ENCODE measurements around the gene PPP1R13B. TPM values are rescaled to one million over a fixed set of nuclear protein-coding genes. Genes with fewer than 3 reads are reported as not detected.

The PPP1R13B gene
- total and polyA plus RNA-seq, 2 experiments from 2014 or later: 2.0 to 8.5 TPM

GRCh38 chr14:103705118-103705503 lies 142.3 kb downstream of the PPP1R13B start:
- Histone ChIP-seq H3K79me2 (replicated peaks; ENCODE audit: insufficient read depth) (no peaks in the 10 kb centered on the region), H3F3A (replicated peaks; ENCODE audit: low read depth) (peaks cover 6% of the 10 kb centered on the region; the same call in 1 of the 2 replicates), H3K27ac (ENCODE audit: low read depth) (no peak overlapping the region), H3K4me1 (ENCODE audit: insufficient read depth) (no peaks in the 10 kb centered on the region), H3K4me3 (no peak overlapping the region), H4K20me1 (replicated peaks; ENCODE audit: insufficient read depth) (peaks cover 10% of the 10 kb centered on the region), H3K27me3 (ENCODE audit: insufficient read depth) (no peaks in the 10 kb centered on the region), H3K36me3 (ENCODE audit: insufficient read depth) (peaks cover 5% of the 10 kb centered on the region; the same call in 1 of the 2 replicates), H2AFZ (no peak overlapping the region), H3K4me2 (no peak overlapping the region), H3K9me2 (ENCODE audit: insufficient read depth) (no peaks in the 10 kb centered on the region)
- Mint-ChIP-seq H3K27me3 (ENCODE audit: insufficient read depth, low read depth, poor library complexity) (peaks cover 24% of the 10 kb centered on the region), H3K27ac (0 out of 2 replicates have a peak overlapping the region, but pooled peaks have one; percentile 61), H3K4me3 (no peak overlapping the region), H3K4me1 (peaks cover 14% of the 10 kb centered on the region), H3K9me3 (no peaks in the 10 kb centered on the region), H3K36me3 (ENCODE audit: low read depth) (peaks cover 52% of the 10 kb centered on the region)
- DNase-seq (ENCODE audit: low spot score) (no peak), ATAC-seq (no peak)
- TF ChIP-seq STAT1 (IDR thresholded peaks at IDR 0.05; ENCODE audit: unreplicated experiment) (no peak), REST (IDR thresholded peaks at IDR 0.05; ENCODE audit: unreplicated experiment) (no peak), ZNF114 (CRISPR knock-in tag; IDR thresholded peaks at IDR 0.05) (no peak), ZNF331 (CRISPR knock-in tag; IDR thresholded peaks at IDR 0.05; ENCODE audit: low read depth) (no peak), CREB1 (CRISPR knock-in tag; IDR thresholded peaks at IDR 0.05; ENCODE audit: low read depth) (no peak), EZH2phosphoT487 (IDR thresholded peaks at IDR 0.05; ENCODE audit: unreplicated experiment) (no peak), CTCF (conservative IDR thresholded peaks at IDR 0.05; ENCODE audit: low read depth in 2 of 2) (no peak), NANOG (IDR thresholded peaks at IDR 0.05; ENCODE audit: borderline replicate concordance) (no peak), JUNB (IDR thresholded peaks at IDR 0.05; ENCODE audit: unreplicated experiment) (no peak), EZH2 (IDR thresholded peaks at IDR 0.05; ENCODE audit: low read depth, unreplicated experiment) (no peak)

- peak overlapping the region; percentile 50; the same call in 1 of the 2 replicates for H3K27ac ChIP-seq (ENCODE audit: low read depth)
- H3K4me1 ChIP-seq (ENCODE audit: insufficient read depth): no peaks in the 10 kb centered on the region
- DNase-seq (ENCODE audit: low spot score) (no peak), ATAC-seq (no peak)
- H3K79me2 ChIP-seq (replicated peaks; ENCODE audit: insufficient read depth): no peaks in the 10 kb centered on the region
- H3K36me3 ChIP-seq (ENCODE audit: insufficient read depth): peaks cover 5% of the 10 kb centered on the region; the same call in 1 of the 2 replicates
- no peak overlapping the region for H3K4me3 Mint-ChIP-seq
- peaks cover 8% of the 10 kb centered on the region for H4K20me1 ChIP-seq (replicated peaks; ENCODE audit: insufficient read depth)
- H3K9me2 ChIP-seq (ENCODE audit: insufficient read depth): no peaks in the 10 kb centered on the region
- no peak overlapping the region for H2AFZ ChIP-seq
- peaks cover 5% of the 10 kb centered on the region; the same call in 1 of the 2 replicates for H3F3A ChIP-seq (replicated peaks; ENCODE audit: low read depth)
- H3K4me3 ChIP-seq: no peak overlapping the region
- peak overlapping the region; percentile 18; the same call in 1 of the 2 replicates for H3K27ac Mint-ChIP-seq
- peaks cover 54% of the 10 kb centered on the region for H3K36me3 Mint-ChIP-seq (ENCODE audit: low read depth)
- H3K9me3 Mint-ChIP-seq: no peaks in the 10 kb centered on the region
- H3K4me2 ChIP-seq: no peak overlapping the region
- H3K4me1 Mint-ChIP-seq: peaks cover 13% of the 10 kb centered on the region
- no peaks in the 10 kb centered on the region for H3K27me3 ChIP-seq (ENCODE audit: insufficient read depth)
- H3K27me3 Mint-ChIP-seq (ENCODE audit: insufficient read depth, low read depth, poor library complexity): peaks cover 26% of the 10 kb centered on the region
- TF ChIP-seq POLR2AphosphoS5 (IDR thresholded peaks at IDR 0.05; ENCODE audit: low read depth) (no peak), JUNB (IDR thresholded peaks at IDR 0.05; ENCODE audit: unreplicated experiment) (no peak), REST (IDR thresholded peaks at IDR 0.05; ENCODE audit: unreplicated experiment) (no peak), ETS1 (IDR thresholded peaks at IDR 0.05) (no peak), EZH2 (IDR thresholded peaks at IDR 0.05; ENCODE audit: low read depth, unreplicated experiment) (no peak)
Observed at GRCh38 chr14:103704708-103705107, 142.7 kb downstream of the PPP1R13B start.

All from GM23338 (cell line).